Spleen (tissue), 7 donors: ENCODE measurements around the gene CENPP.

Experiments used
- POLR2A ChIP-seq, 3 donors: fragments of 450-650 bp; IDR thresholded peaks; one replicate each; pipeline ENCODE4 v1.5.1; 2017; ENCODE audit warnings: antibody characterized with exemption in 3 of 3, mild to moderate bottlenecking in 1 of 3
- POLR2AphosphoS5 ChIP-seq, 3 donors: sonication (generic); formaldehyde crosslinking; IDR thresholded peaks; one replicate each; pipeline ENCODE4 v1.5.1; 2017; ENCODE audit warnings: antibody characterized with exemption in 3 of 3
- TF ChIP-seq, protein P1 (sequence below), 11 experiments: fragments of 200-600 bp in 7 of 11; fragments of 450-650 bp in 4 of 11; sonication (generic) in 4 of 11; IDR thresholded peaks in 8 of 11; conservative IDR thresholded peaks in 3 of 11; 1 replicate in 7 of 11; 2 replicates in 4 of 11; pipeline versions ENCODE4 v1.4.0 to v1.8.0; 2016 to 2021; ENCODE audit warnings: antibody characterized with exemption in 11 of 11, inconsistent platforms in 4 of 11, mild to moderate bottlenecking in 1 of 11
- donor health status: DM: no; HTN: no; CAD: no; lungs with moderate emphysema.
- donor health status: DM: no; HTN: no; CAD: no.
- donor health status: DM: no; HTN: no; CAD: no.

GRCh38 chr9:92534204-92534603, 208.5 kb downstream of the CENPP start:
- TF ChIP-seq, protein P1, sequence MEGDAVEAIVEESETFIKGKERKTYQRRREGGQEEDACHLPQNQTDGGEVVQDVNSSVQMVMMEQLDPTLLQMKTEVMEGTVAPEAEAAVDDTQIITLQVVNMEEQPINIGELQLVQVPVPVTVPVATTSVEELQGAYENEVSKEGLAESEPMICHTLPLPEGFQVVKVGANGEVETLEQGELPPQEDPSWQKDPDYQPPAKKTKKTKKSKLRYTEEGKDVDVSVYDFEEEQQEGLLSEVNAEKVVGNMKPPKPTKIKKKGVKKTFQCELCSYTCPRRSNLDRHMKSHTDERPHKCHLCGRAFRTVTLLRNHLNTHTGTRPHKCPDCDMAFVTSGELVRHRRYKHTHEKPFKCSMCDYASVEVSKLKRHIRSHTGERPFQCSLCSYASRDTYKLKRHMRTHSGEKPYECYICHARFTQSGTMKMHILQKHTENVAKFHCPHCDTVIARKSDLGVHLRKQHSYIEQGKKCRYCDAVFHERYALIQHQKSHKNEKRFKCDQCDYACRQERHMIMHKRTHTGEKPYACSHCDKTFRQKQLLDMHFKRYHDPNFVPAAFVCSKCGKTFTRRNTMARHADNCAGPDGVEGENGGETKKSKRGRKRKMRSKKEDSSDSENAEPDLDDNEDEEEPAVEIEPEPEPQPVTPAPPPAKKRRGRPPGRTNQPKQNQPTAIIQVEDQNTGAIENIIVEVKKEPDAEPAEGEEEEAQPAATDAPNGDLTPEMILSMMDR (IDR thresholded peaks at IDR 0.05 in 8 of 11, conservative IDR thresholded peaks at IDR 0.05 in 3 of 11) = no peak
- TF ChIP-seq POLR2A (IDR thresholded peaks at IDR 0.05) = no peak
- no peak for TF ChIP-seq POLR2AphosphoS5 (IDR thresholded peaks at IDR 0.05)
